ENCODE measurements around the gene CLDN12. TPM values are rescaled to one million over a fixed set of nuclear protein-coding genes. Genes with fewer than 3 reads are reported as not detected.

Gene CLDN12
- total RNA-seq, 1 donor from 2014 or later: 29.0 TPM

DNA sequence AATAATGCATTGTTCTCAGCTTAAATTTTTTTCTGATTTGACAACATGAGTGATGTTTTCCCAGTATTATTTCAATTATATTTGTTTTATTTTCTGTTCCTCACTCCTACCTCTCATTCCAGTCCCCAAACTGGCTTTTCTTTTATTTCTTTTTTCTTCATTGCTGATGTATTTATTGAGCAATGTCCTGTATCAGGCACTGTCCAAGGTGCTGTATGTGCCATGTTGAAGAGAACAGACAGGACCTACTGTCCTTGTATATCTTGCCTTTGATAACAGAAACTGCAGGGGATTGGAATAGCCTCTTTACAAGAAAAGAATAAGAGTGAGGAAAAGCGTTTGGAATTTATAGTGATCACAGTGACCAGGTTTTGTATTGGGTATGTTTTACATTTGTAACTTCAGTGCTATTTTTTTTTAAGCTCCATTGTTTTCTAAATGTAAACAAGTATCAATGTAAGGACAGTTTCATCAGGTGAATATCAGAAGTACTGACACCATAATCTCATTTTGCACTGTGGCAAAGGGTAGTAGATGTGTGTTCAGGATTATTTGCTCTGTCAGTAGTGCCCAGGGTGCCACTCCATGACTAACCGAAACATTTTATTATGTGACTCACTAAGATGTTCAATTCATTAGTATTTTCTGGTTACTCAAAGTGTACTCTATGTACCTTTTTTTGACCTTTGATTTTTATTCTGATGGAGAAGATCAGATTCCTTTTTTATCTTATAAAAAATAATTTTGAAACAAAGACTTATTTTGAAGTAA, 15.6 kb upstream of the CLDN12 start:
- no peak for TF ChIP-seq CTCF (IDR thresholded peaks at IDR 0.05; ENCODE audit: unreplicated experiment)
- no peaks in the 10 kb centered on the region for H3K9me3 Mint-ChIP-seq (ENCODE audit: unreplicated experiment)
- peaks cover 8% of the 10 kb centered on the region for H3K36me3 Mint-ChIP-seq (ENCODE audit: low read depth, unreplicated experiment)
- no peak for DNase-seq (ENCODE audit: low spot score)
- H3K4me1 Mint-ChIP-seq (ENCODE audit: unreplicated experiment): no peaks in the 10 kb centered on the region
- H3K27ac Mint-ChIP-seq (ENCODE audit: unreplicated experiment): no peak overlapping the region
- no peak overlapping the region for H3K4me3 Mint-ChIP-seq (ENCODE audit: unreplicated experiment)
- peaks cover 1% of the 10 kb centered on the region for H3K27me3 Mint-ChIP-seq (ENCODE audit: unreplicated experiment)

DNA sequence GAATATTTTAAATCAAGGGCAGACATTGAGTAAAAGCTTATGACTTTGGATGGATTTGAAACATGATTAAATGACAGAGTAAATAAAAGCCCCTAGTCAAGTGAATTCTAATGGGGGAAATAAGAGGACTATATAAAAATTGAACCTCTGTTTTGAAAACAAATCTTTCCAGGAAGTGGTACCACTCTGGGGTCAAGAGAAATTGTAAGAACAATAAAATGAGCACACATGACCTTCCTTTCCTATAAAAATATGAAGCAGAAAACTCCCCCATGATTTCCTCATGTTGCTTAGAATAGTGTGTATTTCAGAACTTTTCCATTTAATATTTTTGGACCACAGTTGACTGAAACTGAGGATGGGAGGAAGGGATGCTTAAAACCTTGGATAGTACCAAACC, 12.3 kb upstream of the CLDN12 start:
- Mint-ChIP-seq H3K27me3 (ENCODE audit: unreplicated experiment) (peaks cover 1% of the 10 kb centered on the region), H3K4me3 (ENCODE audit: unreplicated experiment) (no peak overlapping the region), H3K9me3 (ENCODE audit: unreplicated experiment) (no peaks in the 10 kb centered on the region), H3K36me3 (ENCODE audit: low read depth, unreplicated experiment) (no peaks in the 10 kb centered on the region), H3K4me1 (ENCODE audit: unreplicated experiment) (no peaks in the 10 kb centered on the region), H3K27ac (ENCODE audit: unreplicated experiment) (no peak overlapping the region)
- no peak for DNase-seq (ENCODE audit: low spot score)
- TF ChIP-seq CTCF (IDR thresholded peaks at IDR 0.05; ENCODE audit: unreplicated experiment): no peak

DNA sequence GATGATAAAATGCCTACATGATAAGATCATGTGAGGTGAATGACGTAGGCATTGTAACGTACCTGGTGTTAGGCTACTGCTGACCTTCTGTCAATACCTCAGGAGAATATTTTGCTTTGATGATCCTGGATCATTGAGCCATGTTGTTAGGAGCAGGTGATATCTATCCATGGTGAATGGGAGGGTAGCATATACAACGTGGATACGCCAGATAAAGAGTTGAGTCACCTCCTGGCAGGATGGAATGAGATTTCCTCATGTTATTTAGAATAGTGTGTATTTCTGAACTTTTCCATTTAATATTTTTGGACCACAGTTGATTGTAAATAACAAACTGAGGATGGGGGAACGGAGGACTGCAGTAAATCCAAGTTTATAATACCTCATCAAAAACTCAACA, 11.8 kb upstream of the CLDN12 start:
- DNase-seq (ENCODE audit: low spot score): no peak
- no peak overlapping the region for H3K27ac Mint-ChIP-seq (ENCODE audit: unreplicated experiment)
- no peaks in the 10 kb centered on the region for H3K4me1 Mint-ChIP-seq (ENCODE audit: unreplicated experiment)
- no peak for TF ChIP-seq CTCF (IDR thresholded peaks at IDR 0.05; ENCODE audit: unreplicated experiment)
- no peaks in the 10 kb centered on the region for H3K36me3 Mint-ChIP-seq (ENCODE audit: low read depth, unreplicated experiment)
- H3K4me3 Mint-ChIP-seq (ENCODE audit: unreplicated experiment): no peak overlapping the region
- peaks cover 1% of the 10 kb centered on the region for H3K27me3 Mint-ChIP-seq (ENCODE audit: unreplicated experiment)
- H3K9me3 Mint-ChIP-seq (ENCODE audit: unreplicated experiment): no peaks in the 10 kb centered on the region

GRCh38 chr7:90396420-90396819, 6.8 kb upstream of the CLDN12 start:
- no peak overlapping the region for H3K27ac Mint-ChIP-seq (ENCODE audit: unreplicated experiment)
- no peaks in the 10 kb centered on the region for H3K9me3 Mint-ChIP-seq (ENCODE audit: unreplicated experiment)
- no peaks in the 10 kb centered on the region for H3K4me1 Mint-ChIP-seq (ENCODE audit: unreplicated experiment)
- H3K36me3 Mint-ChIP-seq (ENCODE audit: low read depth, unreplicated experiment): no peaks in the 10 kb centered on the region
- no peaks in the 10 kb centered on the region for H3K27me3 Mint-ChIP-seq (ENCODE audit: unreplicated experiment)
- no peak overlapping the region for H3K4me3 Mint-ChIP-seq (ENCODE audit: unreplicated experiment)
- TF ChIP-seq CTCF (IDR thresholded peaks at IDR 0.05; ENCODE audit: unreplicated experiment): no peak
- no peak for DNase-seq (ENCODE audit: low spot score)

GRCh38 chr7:90401989-90402388, 1.3 kb upstream of the CLDN12 start:
- no peak for TF ChIP-seq CTCF (IDR thresholded peaks at IDR 0.05; ENCODE audit: unreplicated experiment)
- no peak for DNase-seq (ENCODE audit: low spot score)
- Mint-ChIP-seq H3K9me3 (ENCODE audit: unreplicated experiment) (no peaks in the 10 kb centered on the region), H3K36me3 (ENCODE audit: low read depth, unreplicated experiment) (no peaks in the 10 kb centered on the region), H3K4me3 (ENCODE audit: unreplicated experiment) (no peak overlapping the region), H3K4me1 (ENCODE audit: unreplicated experiment) (peaks cover 3% of the 10 kb centered on the region), H3K27me3 (ENCODE audit: unreplicated experiment) (no peaks in the 10 kb centered on the region), H3K27ac (ENCODE audit: unreplicated experiment) (no peak overlapping the region)
